ENCODE results near the gene TMEM272.

DNA sequence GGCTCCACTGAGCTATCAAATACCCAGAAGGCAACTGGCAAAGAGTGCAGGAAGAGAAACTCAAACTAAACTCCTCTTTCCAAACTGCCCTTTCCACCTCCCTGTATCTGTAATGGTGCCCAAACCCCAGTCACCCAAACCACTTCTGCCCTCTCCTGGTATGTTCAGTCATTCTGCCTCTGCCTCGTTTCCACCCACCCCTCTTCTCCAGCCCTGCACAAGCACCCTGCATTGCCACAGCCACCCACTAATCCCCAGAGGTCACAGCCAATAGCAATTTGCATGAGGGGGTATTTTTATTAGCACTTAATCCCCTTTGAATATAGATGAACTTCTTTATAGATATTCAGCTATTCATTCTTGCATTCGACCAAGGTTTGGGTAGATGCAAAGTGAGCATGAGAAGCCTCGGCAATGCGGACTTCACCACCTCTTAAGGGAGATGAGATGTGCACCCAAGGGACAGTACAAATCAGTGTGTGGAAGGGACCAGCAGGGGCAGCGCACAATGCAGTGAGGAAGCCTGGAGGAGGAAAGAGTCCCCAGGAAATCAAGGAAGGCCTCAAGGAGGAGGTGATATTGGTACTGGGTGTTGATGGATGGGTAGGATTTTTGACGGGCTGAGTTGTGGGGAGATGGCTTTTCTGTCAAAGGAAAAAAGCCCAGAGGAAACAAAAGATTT, 12.4 kb downstream of the TMEM272 start:
- no peak for TF ChIP-seq RFX5 (IDR thresholded peaks at IDR 0.05; ENCODE audit: low read length)
- TF ChIP-seq, protein P1, sequence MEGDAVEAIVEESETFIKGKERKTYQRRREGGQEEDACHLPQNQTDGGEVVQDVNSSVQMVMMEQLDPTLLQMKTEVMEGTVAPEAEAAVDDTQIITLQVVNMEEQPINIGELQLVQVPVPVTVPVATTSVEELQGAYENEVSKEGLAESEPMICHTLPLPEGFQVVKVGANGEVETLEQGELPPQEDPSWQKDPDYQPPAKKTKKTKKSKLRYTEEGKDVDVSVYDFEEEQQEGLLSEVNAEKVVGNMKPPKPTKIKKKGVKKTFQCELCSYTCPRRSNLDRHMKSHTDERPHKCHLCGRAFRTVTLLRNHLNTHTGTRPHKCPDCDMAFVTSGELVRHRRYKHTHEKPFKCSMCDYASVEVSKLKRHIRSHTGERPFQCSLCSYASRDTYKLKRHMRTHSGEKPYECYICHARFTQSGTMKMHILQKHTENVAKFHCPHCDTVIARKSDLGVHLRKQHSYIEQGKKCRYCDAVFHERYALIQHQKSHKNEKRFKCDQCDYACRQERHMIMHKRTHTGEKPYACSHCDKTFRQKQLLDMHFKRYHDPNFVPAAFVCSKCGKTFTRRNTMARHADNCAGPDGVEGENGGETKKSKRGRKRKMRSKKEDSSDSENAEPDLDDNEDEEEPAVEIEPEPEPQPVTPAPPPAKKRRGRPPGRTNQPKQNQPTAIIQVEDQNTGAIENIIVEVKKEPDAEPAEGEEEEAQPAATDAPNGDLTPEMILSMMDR (IDR thresholded peaks at IDR 0.05): peak; percentile 35

Data from SK-N-SH (cell line).